Measurements from ENCODE around the gene SLC12A5.
"Not testable (repeated sequence)": the region's sequence is repeated elsewhere in the genome, so short reads cannot be mapped to it uniquely, and the experiment has no call there.

The SLC12A5 gene

GRCh38 chr20:46028772-46029371, at the start of gene SLC12A5:
Gene SLC12A5, plus strand, starts transcription at chr20:46029215. Its CDS starts 130 bp downstream, at chr20:46029345.
- no peak for DNase-seq

GRCh38 chr20:45981261-45981660, 47.8 kb upstream of the SLC12A5 start:
- no peak for DNase-seq

GRCh38 chr20:45983279-45983743, 45.7 kb upstream of the SLC12A5 start:
- DNase-seq: no peak

- no peak for DNase-seq
These were observed 43.4 kb upstream of the SLC12A5 start for GRCh38 chr20:45985573-45985972.

- peak; percentile 51 for DNase-seq
These were observed 41.8 kb upstream of the SLC12A5 start for GRCh38 chr20:45987108-45987780.

- not testable (repeated sequence) for DNase-seq
These were observed 40.2 kb upstream of the SLC12A5 start for GRCh38 chr20:45988830-45989229.

GRCh38 chr20:45991616-45992015, 37.4 kb upstream of the SLC12A5 start:
- no peak for DNase-seq

GRCh38 chr20:45993197-45993951, 35.6 kb upstream of the SLC12A5 start:
- peak; percentile 18 for DNase-seq

- DNase-seq: no peak
These were observed 34.1 kb upstream of the SLC12A5 start for GRCh38 chr20:45994761-45995493.

- not testable (repeated sequence) for DNase-seq
These were observed 33.4 kb upstream of the SLC12A5 start for GRCh38 chr20:45995495-45996097.

GRCh38 chr20:45997187-45997586, 31.8 kb upstream of the SLC12A5 start:
- DNase-seq: no peak

- peak; percentile 69 for DNase-seq
These were observed 30.7 kb upstream of the SLC12A5 start for GRCh38 chr20:45998337-45998736.

GRCh38 chr20:45998761-45999160, 30.3 kb upstream of the SLC12A5 start:
- peak; percentile 75 for DNase-seq

GRCh38 chr20:45999557-46000261, 29.3 kb upstream of the SLC12A5 start:
- no peak for DNase-seq

- no peak for DNase-seq
These were observed 28.6 kb upstream of the SLC12A5 start for GRCh38 chr20:46000262-46000996.

- no peak for DNase-seq
These were observed 27.5 kb upstream of the SLC12A5 start for GRCh38 chr20:46001498-46001897.

GRCh38 chr20:46002008-46002407, 27.0 kb upstream of the SLC12A5 start:
- no peak for DNase-seq

GRCh38 chr20:46004187-46004586, 24.8 kb upstream of the SLC12A5 start:
- no peak for DNase-seq

GRCh38 chr20:46004889-46005473, 24.0 kb upstream of the SLC12A5 start:
- DNase-seq: peak; percentile 93

- no peak for DNase-seq
These were observed 22.9 kb upstream of the SLC12A5 start for GRCh38 chr20:46006022-46006705.
